Sciatic nerve (tissue), 2 donors: ENCODE results near the gene PEX16. TPM values are rescaled to one million over a fixed set of nuclear protein-coding genes. Genes with fewer than 3 reads are reported as not detected.

Experiments
- ATAC-seq: fragments of 200-7000 bp; cut with Tn5 transposase; one replicate; pipeline ENCODE4 v1.9.1; 2020; ENCODE audit warnings: mild to moderate bottlenecking, moderate library complexity
- DNase-seq: peaks from one replicate; pipeline ENCODE4 v3.0.0-alpha.2; 2020; ENCODE audit warnings: low spot score
- intact Hi-C: fragments of 100-400 bp; cut with DNase I; formaldehyde crosslinking; loops from one replicate; pipeline ENCODE4 v1.14.2; 2022
- total RNA-seq: library from RNA; stranded (reverse); fragmentation: NEBNext Ultra II Directional; extraction: Animal tissue kit (Norgen Biotek cat#: 25700); gene quantifications from one replicate; pipeline ENCODE4 v1.2.1, GENCODE V29; 2021
- donor health status: DM: no; HTN: no; CAD: no.
- donor health status: DM: no; HTN: no; CAD: no.

PEX16 gene
- total RNA-seq, 1 donor from 2014 or later: 19.0 TPM

GRCh38 chr11:45933131-45933831 lies 15.6 kb upstream of the PEX16 start:
- intact Hi-C loops: no loop called here
- DNase-seq (no peak), ATAC-seq (no peak)

DNA sequence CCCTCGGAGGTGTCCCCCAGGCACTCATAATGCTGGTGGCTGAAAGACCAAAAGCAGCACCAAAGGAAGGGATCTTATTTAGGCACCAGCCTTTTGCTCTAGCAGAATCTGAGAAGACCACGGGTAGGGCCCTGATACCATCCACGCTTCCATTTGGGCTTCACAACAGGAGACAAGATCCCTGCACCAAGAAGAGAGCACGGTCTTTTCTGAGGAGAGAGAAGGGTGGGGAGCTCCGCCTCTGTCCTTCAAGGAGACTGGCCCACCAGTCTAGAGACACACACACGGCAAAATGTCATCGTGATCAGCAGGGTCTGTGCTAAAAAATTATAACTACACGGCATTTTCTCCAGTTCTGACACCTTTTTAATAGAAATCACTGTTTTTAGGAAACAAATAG lies 14.5 kb upstream of the PEX16 start:
- intact Hi-C loops: no loop called here
- no peak for ATAC-seq
- no peak for DNase-seq

GRCh38 chr11:45931739-45932138 lies 14.1 kb upstream of the PEX16 start:
- intact Hi-C loops: no loop called here
- DNase-seq: no peak
- peak; percentile 39 for ATAC-seq

DNA sequence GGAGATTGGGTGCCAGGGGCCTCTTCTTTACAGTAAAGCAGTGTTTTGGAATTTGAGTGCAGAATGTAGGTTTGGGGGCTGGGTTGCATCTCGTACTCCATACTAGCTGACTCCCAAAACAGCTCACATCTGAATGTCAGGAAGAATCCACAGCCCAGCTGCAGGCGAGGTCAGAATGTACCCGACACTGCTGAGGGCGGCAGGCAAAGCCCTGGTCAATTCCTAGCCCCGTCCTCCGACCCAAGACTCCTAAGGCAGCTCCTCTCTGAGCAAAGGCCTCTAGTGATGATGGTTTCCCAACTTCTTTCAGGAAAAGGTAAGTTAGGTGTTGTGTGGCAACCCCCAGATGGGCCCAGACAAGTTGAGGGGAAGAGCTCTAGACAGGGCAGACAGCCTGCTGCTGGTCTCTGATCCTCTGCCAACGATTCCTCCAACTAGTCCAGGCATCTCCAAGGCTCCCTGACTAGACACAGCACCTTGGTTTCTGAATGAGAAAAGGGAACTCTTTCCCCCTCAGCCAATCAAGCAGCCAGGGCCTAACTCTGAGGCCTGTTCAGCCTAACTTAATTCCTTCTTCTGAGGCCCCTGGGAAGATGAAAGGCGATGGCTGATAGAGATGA lies 13.4 kb upstream of the PEX16 start:
- DNase-seq (no peak), ATAC-seq (no peak)
- intact Hi-C loops: no loop called here

GRCh38 chr11:45930031-45930794 lies 12.5 kb upstream of the PEX16 start:
- no peak for ATAC-seq
- no peak for DNase-seq
- intact Hi-C loops: no loop called here

GRCh38 chr11:45929486-45930030 lies 11.9 kb upstream of the PEX16 start:
- ATAC-seq (no peak), DNase-seq (no peak)
- intact Hi-C loops: no loop called here

DNA sequence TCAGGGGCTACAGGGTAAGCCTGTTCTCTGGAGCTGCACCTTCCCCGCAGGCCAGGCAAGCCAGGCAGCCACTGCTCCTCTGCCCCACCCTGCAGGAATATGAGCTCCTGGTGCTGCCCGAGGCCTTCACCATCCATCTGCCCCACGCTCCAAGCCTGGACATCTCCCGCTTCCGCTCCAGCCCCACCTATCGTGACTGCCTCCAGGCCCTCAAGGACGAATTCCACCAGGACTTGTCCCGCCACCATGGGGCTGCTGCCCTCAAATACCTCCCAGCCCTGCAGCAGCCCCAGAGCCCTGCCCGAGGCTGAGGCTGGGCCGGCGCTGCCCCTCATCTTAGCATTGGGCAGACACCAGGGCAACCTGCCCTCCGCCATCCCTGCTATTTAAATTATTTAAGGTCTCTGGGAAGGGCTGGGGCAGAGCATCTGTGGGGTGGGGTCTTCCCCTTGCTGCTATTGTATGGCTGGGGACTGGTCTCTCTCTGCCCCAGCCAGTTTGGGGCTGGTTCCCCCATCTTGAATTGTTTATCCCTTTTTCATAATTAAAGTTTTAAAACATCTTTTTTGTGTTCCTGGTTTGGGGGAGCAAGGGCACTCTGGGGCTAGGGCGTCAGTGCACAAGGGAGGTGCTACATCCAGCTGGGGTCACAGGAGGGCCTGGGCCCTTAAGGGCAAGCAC lies 11.0 kb upstream of the PEX16 start:
- DNase-seq (peak; percentile 48), ATAC-seq (no peak)
- intact Hi-C loops: no loop called here

- ATAC-seq: no peak
- intact Hi-C loops: no loop called here
- peak; percentile 51 for DNase-seq
These were observed 10.2 kb upstream of the PEX16 start for GRCh38 chr11:45927684-45928413.

GRCh38 chr11:45927332-45927683 lies 9.6 kb upstream of the PEX16 start:
- intact Hi-C loops: no loop called here
- ATAC-seq (no peak), DNase-seq (peak; percentile 32)

DNA sequence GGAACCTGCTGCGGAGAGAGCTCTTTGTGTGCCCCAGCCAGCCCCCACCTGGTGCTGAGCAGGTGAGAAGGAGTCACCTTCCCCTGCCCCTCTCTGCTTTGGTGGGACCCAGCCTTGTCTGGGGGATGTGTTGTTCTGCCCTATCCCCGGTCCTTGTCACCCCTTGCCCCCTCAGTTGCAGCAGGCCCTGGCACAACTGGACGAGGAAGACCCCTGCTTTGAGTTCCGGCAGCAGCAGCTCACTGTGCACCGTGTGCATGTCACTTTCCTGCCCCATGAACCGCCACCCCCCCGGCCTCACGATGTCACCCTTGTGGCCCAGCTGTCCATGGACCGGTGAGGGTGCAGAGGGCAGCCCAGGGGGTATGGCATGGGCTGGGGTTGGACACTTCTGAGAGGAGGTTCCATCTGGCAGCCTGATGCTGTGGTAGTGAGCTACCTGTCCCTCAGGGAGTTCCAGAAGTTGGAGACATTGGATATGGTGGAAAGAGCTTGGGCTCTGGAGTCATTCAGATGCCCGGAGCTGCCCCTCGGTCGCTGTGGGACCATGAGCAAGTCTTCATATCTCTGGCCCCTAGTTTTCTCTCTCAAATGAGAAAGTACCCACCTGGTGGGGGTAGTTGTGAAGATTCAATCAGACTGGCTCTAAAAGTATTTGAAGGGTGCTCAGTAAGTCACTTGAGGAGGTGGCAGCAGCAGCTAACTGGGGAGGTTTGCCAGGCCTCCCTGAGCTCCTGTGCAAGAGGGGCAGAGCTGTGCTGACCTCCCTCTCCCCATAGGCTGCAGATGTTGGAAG lies 9.1 kb upstream of the PEX16 start:
- intact Hi-C loops: no loop called here
- DNase-seq (peak; percentile 54), ATAC-seq (no peak)

GRCh38 chr11:45926001-45926401 lies 8.3 kb upstream of the PEX16 start:
- DNase-seq (peak; percentile 56), ATAC-seq (no peak)
- intact Hi-C loops: no loop called here

DNA sequence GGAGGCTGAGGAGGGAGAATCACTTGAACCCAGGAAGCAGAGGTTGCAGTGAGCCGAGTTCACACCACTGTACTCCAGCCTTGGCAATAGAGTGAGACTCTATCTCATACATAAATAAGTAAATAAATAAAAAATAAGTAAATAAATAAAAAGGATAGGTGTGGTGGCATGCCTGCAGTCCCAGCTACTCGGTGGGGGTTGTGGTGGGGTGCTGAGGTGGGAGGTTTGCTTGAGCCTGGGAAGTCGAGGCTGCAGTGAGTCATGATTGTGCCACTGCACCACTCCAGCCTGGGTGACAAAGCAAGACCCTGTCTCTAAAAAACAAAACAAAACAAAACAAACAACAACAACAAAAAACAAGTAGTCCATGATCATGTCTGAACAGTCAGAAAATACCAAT lies 7.9 kb upstream of the PEX16 start:
- ATAC-seq (no peak), DNase-seq (no peak)
- intact Hi-C loops: no loop called here

DNA sequence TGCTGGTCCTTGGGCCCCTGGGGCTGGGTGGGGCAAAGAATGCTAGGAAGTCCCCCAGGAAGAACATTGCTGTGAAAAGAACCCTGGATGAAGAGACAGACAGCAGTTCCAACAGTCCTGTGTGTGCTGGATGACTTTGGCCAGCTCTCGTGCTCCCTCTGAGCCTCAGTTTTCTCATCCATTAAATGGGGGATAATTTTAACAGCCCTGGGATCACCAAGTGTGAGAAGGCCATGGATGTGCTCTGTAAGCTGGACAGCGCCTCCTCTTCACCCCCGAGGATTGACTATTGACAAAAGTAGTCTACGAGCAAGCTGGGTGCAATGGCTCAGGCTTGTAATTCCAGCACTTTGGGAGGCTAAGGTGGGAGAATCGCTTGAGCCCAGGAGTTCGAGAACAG lies 7.2 kb upstream of the PEX16 start:
- ATAC-seq: no peak
- intact Hi-C loops: no loop called here
- peak; percentile 32 for DNase-seq

DNA sequence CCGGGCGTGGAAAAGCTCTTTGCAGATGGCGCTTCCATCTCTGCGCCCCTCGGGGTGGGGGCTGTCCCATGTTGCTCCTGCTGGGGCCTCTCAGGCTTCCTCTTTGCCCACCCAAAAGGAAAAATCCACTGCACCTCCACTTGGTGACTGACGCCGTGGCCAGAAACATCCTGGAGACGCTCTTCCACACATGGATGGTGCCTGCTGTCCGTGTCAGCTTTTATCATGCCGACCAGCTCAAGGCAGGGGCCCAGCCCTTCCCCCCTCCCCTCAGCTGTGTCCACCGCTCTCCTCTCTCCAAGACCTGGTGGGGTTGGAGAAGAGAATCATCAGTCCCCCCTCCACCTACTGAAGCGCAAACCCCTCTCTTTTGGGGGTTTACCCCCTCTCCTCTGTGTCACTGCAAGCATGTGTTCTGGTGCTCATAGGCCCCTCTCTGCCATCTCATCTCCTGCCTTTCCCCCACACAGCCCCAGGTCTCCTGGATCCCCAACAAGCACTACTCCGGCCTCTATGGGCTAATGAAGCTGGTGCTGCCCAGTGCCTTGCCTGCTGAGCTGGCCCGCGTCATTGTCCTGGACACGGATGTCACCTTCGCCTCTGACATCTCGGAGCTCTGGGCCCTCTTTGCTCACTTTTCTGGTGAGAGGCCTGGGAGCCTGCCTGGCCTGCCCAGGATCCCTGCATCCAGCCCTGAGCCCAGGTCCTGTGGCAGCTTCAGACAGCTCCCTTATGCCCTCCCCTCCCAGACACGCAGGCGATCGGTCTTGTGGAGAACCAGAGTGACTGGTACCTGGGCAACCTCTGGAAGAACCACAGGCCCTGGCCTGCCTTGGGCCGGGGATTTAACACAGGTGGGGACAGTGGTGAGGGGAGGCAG lies 6.6 kb upstream of the PEX16 start:
- DNase-seq (peak; percentile 54), ATAC-seq (no peak)
- intact Hi-C loops: no loop called here

- DNase-seq: peak; percentile 47
- intact Hi-C loops: no loop called here
- ATAC-seq: no peak
These were observed 4.9 kb upstream of the PEX16 start, which contains the start of gene LARGE2 for GRCh38 chr11:45922425-45923082. Gene LARGE2, plus strand, starts transcription at chr11:45922656. Its CDS starts 227 bp downstream, at chr11:45922883.

DNA sequence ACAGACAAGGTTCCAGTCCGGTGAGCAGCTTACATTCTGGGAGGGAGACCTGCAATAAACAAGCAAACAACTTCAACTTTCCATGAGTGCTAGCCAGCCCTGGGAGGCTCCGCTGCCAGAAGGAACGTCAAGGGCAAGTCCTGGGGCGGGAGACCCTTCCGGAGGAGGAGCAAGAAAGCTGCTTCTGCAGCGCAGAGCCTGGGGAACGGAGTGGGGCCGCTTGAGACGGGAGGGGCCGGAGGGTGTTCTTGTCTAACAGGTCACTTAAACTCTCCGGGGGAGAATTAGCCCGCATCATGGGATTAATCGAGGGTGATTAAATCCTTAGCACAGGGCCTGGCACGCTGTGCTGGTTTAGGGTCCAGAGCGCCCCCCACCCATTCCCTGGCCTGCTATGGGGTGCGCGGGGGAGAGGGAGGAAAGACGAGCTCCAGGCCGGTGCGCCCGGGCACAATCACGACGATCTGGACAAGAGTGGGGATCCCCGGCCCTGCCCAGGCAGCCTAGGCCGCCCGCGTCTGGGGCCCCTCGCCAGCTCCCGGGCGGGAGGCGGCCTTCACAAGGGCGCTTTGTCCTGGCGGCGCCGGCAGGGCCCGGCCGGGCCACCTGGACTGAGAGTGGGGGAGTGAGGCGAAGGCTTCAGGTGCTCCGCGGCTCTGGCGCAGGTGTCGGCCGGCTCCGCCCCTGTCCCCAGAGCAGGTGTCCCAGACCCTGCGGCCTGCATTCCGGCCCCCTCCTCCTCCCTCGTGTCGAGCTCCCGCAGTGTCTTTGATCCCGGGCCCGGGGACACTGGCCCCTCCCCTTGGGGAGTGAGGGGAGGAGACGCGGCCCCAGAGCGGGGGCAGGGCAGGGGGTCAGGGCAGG lies 4.1 kb upstream of the PEX16 start:
- intact Hi-C loops: no loop called here
- DNase-seq (peak; percentile 55), ATAC-seq (no peak)
